ENCODE results near the gene NRXN3.

GRCh38 chr14:79525416-79525815 is 1355.2 kb downstream of the NRXN3 start:
- TF ChIP-seq CTCF (conservative IDR thresholded peaks at IDR 0.05) (no peak), EZH2 (IDR thresholded peaks at IDR 0.05; ENCODE audit: low read depth) (no peak)

All from PC-9 (cell line).